Endothelial cell of umbilical vein (primary cell): ENCODE measurements around the gene USF1. TPM values are rescaled to one million over a fixed set of nuclear protein-coding genes. Genes with fewer than 3 reads are reported as not detected.

ENCODE experiments used
- BruUV-seq: library from RNA; stranded (reverse); fragments of 400-500 nt; replicated peaks from 2 replicates; lab custom pipeline; 2021; lab: Mats Ljungman, UMichigan
- CTCF ChIA-PET: fragments of 300-600, 350-600 bp; sonication (Branson Sonifier 250); formaldehyde crosslinking; loops from one replicate; lab custom pipeline; 2021; ENCODE audit warnings: antibody characterized with exemption, inconsistent platforms; lab: Charles Lee
- POLR2A ChIA-PET: fragments of 300-600, 350-600 bp; sonication (Branson Sonifier 250); formaldehyde crosslinking; loops from one replicate; lab custom pipeline; 2021; ENCODE audit warnings: antibody characterized with exemption, inconsistent platforms; lab: Charles Lee
- DNase-seq: peaks from one replicate; pipeline ENCODE4 v3.0.0-alpha.2; 2011; ENCODE audit warnings: low read depth, low spot score
- FAIRE-seq: peaks from 2 replicates; lab custom pipeline; 2011; peaks lifted over from hg19 to GRCh38; lab: Jason Lieb, UNC
- H2AFZ ChIP-seq: 2 replicates; pipeline ENCODE4 v1.6.0; 2012; ENCODE audit warnings: low read depth, low read length, control low read depth, inconsistent platforms
- H3K27ac ChIP-seq: 2 replicates; pipeline ENCODE4 v1.5.1; 2011; ENCODE audit warnings: low read depth, mild to moderate bottlenecking, control low read depth, low read length, moderate library complexity; ENCODE audit not compliant: insufficient read depth
- H3K27me3 ChIP-seq, 2 experiments: 2 replicates each; pipeline versions ENCODE4 v1.6.0 to v1.6.1; 2011; ENCODE audit warnings: low read length in 2 of 2, mixed read lengths in 1 of 2; ENCODE audit not compliant: control insufficient read depth in 2 of 2, insufficient read depth in 2 of 2
- H3K36me3 ChIP-seq, 2 experiments: 2 replicates in 1 of 2; 3 replicates in 1 of 2; pipeline ENCODE4 v1.5.1; 2011; ENCODE audit warnings: low read length in 2 of 2, mild to moderate bottlenecking in 1 of 2, moderate library complexity in 1 of 2; ENCODE audit not compliant: control insufficient read depth in 2 of 2, insufficient read depth in 2 of 2; ENCODE audit errors: extremely low read depth in 1 of 2
- H3K4me1 ChIP-seq: 3 replicates; pipeline ENCODE4 v1.5.1; 2011; ENCODE audit warnings: mild to moderate bottlenecking, low read length; ENCODE audit not compliant: control insufficient read depth, insufficient read depth; ENCODE audit errors: extremely low read depth
- H3K4me2 ChIP-seq: 2 replicates; pipeline ENCODE4 v1.6.1; 2011; ENCODE audit warnings: low read length, control low read depth, mixed read lengths; ENCODE audit not compliant: insufficient read depth
- H3K4me3 ChIP-seq, 3 experiments: fragments of 200-600 bp in 1 of 3; sonication (generic), shearing (Covaris generic) in 1 of 3; replicated peaks in 1 of 3; 2 replicates each; pipeline ENCODE4 v1.5.1; 2011 to 2016; ENCODE audit warnings: control low read depth in 3 of 3, low read length in 3 of 3, mild to moderate bottlenecking in 2 of 3, inconsistent platforms in 1 of 3, low read depth in 1 of 3, moderate library complexity in 1 of 3; ENCODE audit not compliant: insufficient read depth in 1 of 3
- H3K79me2 ChIP-seq: 2 replicates; pipeline ENCODE4 v1.6.0; 2012; ENCODE audit warnings: low read length, inconsistent platforms; ENCODE audit not compliant: control insufficient read depth, insufficient read depth
- H3K9ac ChIP-seq: replicated peaks from 2 replicates; pipeline ENCODE3; 2011; ENCODE audit warnings: low read length, control low read depth; ENCODE audit not compliant: insufficient read depth; ENCODE audit errors: extremely low read depth
- H3K9me1 ChIP-seq: replicated peaks from 3 replicates; pipeline ENCODE4 v1.6.0; 2011; ENCODE audit warnings: mild to moderate bottlenecking, low read length; ENCODE audit not compliant: control insufficient read depth, insufficient read depth; ENCODE audit errors: extremely low read depth
- H3K9me3 ChIP-seq: replicated peaks from 2 replicates; pipeline ENCODE4 v1.5.1; 2012; ENCODE audit warnings: low read length, inconsistent platforms; ENCODE audit not compliant: control insufficient read depth, insufficient read depth
- H4K20me1 ChIP-seq: replicated peaks from 2 replicates; pipeline ENCODE3; 2011; ENCODE audit warnings: mild to moderate bottlenecking, low read length; ENCODE audit not compliant: control insufficient read depth, insufficient read depth; ENCODE audit errors: extremely low read depth
- EZH2 ChIP-seq: IDR thresholded peaks from 2 replicates; pipeline ENCODE4 v1.6.1; 2012; ENCODE audit warnings: borderline replicate concordance, low read depth, mild to moderate bottlenecking, moderate library complexity, low read length, inconsistent platforms; ENCODE audit not compliant: severe bottlenecking
- GATA2 ChIP-seq: IDR thresholded peaks from 2 replicates; pipeline ENCODE4 v1.7.0; 2011; ENCODE audit warnings: low read depth, mild to moderate bottlenecking, moderate library complexity, mixed read lengths, low read length; ENCODE audit not compliant: insufficient read length, insufficient read depth
- POLR2AphosphoS5 ChIP-seq: IDR thresholded peaks from 2 replicates; pipeline ENCODE4 v1.6.1; 2012; ENCODE audit warnings: low read depth, mild to moderate bottlenecking, control low read depth, low read length, moderate library complexity; ENCODE audit not compliant: insufficient read depth
- dilution Hi-C: fragments of 300-500 bp; cut with MboI; formaldehyde crosslinking; loops from one replicate; pipeline ENCODE4 v1.15.0; 2019; ENCODE audit warnings: low sequenced_read_pairs; ENCODE audit not compliant: extremely low pct_ligation_motif_present
- intact Hi-C: fragments of 100-400 bp; cut with micrococcal nuclease; formaldehyde crosslinking; loops from one replicate; pipeline ENCODE4 v1.10.0; 2022
- polyA plus RNA-seq, 4 experiments: library from polyadenylated mRNA; depleted of rRNA in 3 of 4; stranded (reverse) in 3 of 4; unstranded in 1 of 4; fragments of >200 nt; gene quantifications; 2 replicates each; pipeline versions ENCODE4 v1.2.1 to v1.2.3, GENCODE V29; 2011 to 2012; ENCODE audit warnings: missing spikeins in 1 of 4
- total RNA-seq: library from RNA; stranded (reverse); gene quantifications from 2 replicates; pipeline ENCODE4 v1.2.3, GENCODE V29; 2021

Gene USF1
- total and polyA plus RNA-seq, 2 donors (not counting 3 experiments of a cell fraction or from before 2014, with no cell fraction given), result 53.4 to 56.7 TPM

- DNase-seq, result no peak
- intact Hi-C loops, result loop anchor here (5.0 kb wide), 1 partner anchor 368 kb away; no protein-coding TSS in a partner anchor
- ChIA-PET CTCF (interaction anchor here (1.3 to 7.6 kb wide), 2 partner anchors 99 to 105 kb away, joined by 4 to 197 read pairs; no protein-coding TSS in a partner anchor), POLR2A (no interaction called here)
- Histone ChIP-seq H3K79me2 (no peaks in the 10 kb centered on the region), H3K4me1 (peaks cover 8% of the 10 kb centered on the region), H3K36me3 (peaks cover 2 to 5% of the 10 kb centered on the region in 2 experiments), H3K9me1 (no peaks in the 10 kb centered on the region), H3K27me3 (no peaks in the 10 kb centered on the region), H4K20me1 (no peaks in the 10 kb centered on the region), H3K9ac (no peak overlapping the region), H3K9me3 (no peaks in the 10 kb centered on the region), H3K4me3 (no peak overlapping the region), H2AFZ (no peak overlapping the region), H3K27ac (no peak overlapping the region), H3K4me2 (no peak overlapping the region)
- dilution Hi-C loops, result no loop called here
- TF ChIP-seq POLR2AphosphoS5 (no peak), EZH2 (no peak)
- no peak for FAIRE-seq
- no TSS peak for BruUV-seq
Measured at GRCh38 chr1:161095230-161095629, 49.5 kb upstream of the USF1 start.

DNA sequence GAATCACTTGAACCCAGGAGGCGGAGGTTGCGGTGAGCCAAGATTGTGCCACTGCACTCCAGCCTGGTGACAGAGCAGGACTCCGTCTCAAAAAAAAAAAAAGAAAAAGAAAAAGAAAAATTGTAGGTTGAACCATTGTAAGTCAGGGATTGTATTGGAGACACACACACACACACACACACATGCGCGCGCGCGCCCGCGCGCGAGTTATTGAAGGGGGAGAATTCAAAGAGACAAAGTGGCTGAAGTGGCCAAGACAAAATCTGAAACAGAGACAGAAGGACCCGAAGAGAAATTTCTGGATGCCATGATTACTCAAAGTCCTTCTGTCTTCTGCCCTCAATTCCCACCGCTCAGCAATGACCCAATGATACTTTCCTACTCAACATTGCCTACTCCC lies 48.7 kb upstream of the USF1 start:
- FAIRE-seq (no peak), DNase-seq (no peak)
- H3K36me3 ChIP-seq, result peaks cover 0 to 2% of the 10 kb centered on the region in 2 experiments
- H3K27ac ChIP-seq, result no peak overlapping the region
- POLR2A ChIA-PET, result no interaction called here
- H3K79me2 ChIP-seq, result no peaks in the 10 kb centered on the region
- H3K9me1 ChIP-seq, result no peaks in the 10 kb centered on the region
- TF ChIP-seq POLR2AphosphoS5 (no peak), GATA2 (no peak), EZH2 (no peak)
- H4K20me1 ChIP-seq, result no peaks in the 10 kb centered on the region
- no peaks in the 10 kb centered on the region for H3K27me3 ChIP-seq
- H3K9me3 ChIP-seq, result no peaks in the 10 kb centered on the region
- peaks cover 8% of the 10 kb centered on the region for H3K4me1 ChIP-seq
- no peak overlapping the region for H2AFZ ChIP-seq
- no peak overlapping the region for H3K4me3 ChIP-seq
- BruUV-seq, result no TSS peak
- dilution Hi-C loops (no loop called here), intact Hi-C loops (no loop called here)
- H3K9ac ChIP-seq, result no peak overlapping the region
- CTCF ChIA-PET, result interaction anchor here (1.3 to 7.6 kb wide), 2 partner anchors 98 to 104 kb away, joined by 4 to 197 read pairs; no protein-coding TSS in a partner anchor
- H3K4me2 ChIP-seq, result no peak overlapping the region
